K562 treated with DMSO at 1 percent for 12 hours (cell line): ENCODE measurements around the gene THSD8. TPM values are rescaled to one million over a fixed set of nuclear protein-coding genes. Genes with fewer than 3 reads are reported as not detected.

ENCODE experiments used
- total RNA-seq: library from RNA; unstranded; fragments of 300-600 nt; gene quantifications from 2 replicates; pipeline ENCODE4 v1.2.3, GENCODE V29; 2022; ENCODE audit not compliant: insufficient read depth

Gene THSD8
- total RNA-seq = 12.6 TPM in 1 of 2 replicates, not detected in the other

DNA sequence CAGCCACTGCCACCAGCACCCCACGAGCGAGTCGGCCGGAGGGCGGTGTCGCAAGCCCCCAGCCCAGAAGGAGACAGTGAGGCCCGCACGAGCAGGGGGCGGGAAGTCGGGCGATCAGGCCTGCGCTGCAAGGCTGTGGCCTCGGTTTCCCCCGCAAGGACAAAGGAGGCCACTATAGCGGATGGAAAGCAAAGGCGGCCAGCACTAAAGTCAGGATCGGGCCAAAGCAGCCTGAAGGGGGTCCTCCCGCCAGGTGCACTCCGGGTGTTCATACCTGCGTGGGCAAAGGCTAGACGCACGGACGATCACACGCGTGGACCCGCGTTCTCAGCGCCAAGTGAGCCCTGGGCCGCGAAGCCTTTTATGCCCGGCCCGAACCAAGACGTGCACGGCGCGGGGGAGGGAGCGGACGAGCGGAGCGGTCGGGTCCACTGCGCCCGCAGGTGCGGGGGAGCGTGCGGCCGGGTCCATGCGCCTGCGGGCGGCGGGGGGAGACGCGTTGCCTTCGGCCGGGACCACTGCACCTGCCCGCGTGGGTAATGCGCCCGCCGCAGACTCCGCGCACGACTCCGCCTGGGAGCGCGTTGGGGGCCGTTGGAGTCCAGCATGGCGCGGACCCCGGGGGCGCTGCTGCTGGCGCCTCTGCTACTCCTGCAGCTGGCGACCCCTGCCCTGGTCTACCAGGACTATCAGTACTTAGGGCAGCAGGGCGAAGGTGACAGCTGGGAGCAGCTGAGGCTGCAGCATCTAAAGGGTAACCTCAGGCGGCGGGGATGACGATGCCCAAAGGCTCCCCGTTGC, at the start of gene THSD8, which contains the start of gene PRDX2:
TSS of gene THSD8 (plus strand) at position 604 of the 801 bp plus-strand sequence. CDS start at position 607, 3 bp downstream.
TSS of gene PRDX2 (minus strand) at position 335 of the 801 bp plus-strand sequence. CDS start 539 bp downstream, outside the sequence.

DNA sequence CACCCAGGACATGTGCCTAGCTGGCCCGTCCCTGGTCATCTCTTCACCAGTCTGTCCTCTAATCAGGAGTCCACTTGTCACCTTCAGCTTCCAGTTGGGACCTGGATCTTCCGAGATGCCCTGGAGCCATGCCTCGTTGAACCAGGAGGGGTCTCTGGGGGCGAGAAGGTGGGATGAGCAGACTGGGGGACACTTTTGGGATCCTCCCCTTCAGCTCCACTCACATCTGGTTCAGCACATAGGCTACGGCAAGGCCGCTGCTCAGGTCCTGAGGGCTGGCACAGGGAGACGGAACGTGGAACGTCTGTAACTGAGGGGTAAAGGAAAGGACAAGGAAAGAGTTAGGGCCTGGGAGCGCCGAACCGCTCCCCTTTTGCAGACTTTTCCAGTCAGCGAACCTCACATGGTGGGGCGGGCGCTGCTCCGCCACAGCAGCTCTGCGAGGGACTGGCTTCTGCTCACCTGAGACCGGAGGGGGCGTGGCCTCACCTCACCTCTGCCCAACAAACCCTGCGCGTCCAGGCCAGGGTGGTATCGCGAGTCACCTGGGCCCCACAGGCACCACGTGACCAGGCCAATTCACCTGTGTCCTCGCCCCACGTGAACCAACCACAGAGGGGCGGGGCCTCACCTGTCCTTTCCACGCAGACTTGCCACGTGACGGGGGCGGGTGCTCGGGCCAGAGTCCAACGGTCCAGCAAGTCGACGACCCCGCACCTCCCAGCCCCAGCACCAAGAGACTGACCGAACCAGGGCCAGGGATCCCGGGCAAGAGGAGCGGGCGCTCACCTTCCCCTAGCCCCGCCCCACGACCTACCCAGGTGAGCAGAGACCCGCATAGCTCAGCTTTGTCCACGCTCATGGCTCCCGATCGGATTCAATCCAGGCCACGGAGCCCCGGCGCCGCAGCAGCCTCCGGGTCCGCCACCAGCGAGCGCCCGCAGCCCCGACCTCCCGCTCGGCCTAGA, 27.0 kb upstream of the THSD8 start, which contains the start of gene HOOK2:
TSS of gene HOOK2 (minus strand) at position 965 of the 968 bp plus-strand sequence. CDS start at position 862, 103 bp downstream.

DNA sequence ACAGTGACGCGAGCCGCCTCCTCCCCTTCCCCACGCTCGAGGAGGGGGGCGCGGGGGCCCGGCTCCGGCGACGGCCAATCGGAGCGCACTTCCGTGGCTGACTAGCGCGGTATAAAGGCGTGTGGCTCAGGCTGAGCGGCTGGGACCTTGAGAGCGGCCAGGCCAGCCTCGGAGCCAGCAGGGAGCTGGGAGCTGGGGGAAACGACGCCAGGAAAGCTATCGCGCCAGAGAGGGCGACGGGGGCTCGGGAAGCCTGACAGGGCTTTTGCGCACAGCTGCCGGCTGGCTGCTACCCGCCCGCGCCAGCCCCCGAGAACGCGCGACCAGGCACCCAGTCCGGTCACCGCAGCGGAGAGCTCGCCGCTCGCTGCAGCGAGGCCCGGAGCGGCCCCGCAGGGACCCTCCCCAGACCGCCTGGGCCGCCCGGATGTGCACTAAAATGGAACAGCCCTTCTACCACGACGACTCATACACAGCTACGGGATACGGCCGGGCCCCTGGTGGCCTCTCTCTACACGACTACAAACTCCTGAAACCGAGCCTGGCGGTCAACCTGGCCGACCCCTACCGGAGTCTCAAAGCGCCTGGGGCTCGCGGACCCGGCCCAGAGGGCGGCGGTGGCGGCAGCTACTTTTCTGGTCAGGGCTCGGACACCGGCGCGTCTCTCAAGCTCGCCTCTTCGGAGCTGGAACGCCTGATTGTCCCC, 10.4 kb upstream of the THSD8 start, which contains the start of gene JUNB:
TSS of gene JUNB (plus strand) at position 142 of the 706 bp plus-strand sequence. CDS start at position 428, 286 bp downstream.

DNA sequence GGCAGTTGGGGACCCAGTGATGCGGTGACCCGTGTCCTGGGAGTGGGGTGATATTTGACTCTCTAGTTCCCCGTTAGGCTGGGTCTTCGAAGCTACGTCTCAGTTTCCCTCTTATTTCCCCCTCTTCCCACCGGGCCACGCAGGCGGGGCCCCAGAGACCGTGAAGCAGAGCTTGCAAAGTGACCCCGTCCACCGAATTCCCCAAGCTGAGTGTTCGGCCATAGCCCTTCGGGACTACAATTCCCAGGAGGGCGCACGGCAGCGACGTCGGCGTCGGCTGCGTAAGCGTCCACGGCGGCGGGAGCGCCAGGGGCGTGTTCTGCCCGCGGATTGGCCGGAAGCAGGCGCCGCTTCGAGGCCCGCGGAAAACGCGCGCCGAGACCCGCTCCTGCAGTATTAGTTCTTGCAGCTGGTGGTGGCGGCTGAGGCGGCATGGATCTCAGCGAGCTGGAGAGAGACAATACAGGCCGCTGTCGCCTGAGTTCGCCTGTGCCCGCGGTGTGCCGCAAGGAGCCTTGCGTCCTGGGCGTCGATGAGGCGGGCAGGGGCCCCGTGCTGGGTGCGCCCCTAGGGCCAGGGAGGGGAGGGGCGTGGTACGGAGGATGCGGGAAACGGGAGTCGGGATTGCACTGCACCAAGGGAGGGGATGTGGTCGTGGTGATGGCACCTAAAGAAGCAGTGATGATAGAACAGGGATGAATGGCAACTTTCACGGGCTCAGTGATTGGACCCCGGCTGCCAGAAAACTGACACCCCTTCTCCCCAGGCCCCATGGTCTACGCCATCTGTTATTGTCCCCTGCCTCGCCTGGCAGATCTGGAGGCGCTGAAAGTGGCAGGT, 4.6 kb downstream of the THSD8 start, which contains the start of gene RNASEH2A:
TSS of gene RNASEH2A (plus strand) at position 343 of the 840 bp plus-strand sequence. CDS start at position 433, 90 bp downstream.

DNA sequence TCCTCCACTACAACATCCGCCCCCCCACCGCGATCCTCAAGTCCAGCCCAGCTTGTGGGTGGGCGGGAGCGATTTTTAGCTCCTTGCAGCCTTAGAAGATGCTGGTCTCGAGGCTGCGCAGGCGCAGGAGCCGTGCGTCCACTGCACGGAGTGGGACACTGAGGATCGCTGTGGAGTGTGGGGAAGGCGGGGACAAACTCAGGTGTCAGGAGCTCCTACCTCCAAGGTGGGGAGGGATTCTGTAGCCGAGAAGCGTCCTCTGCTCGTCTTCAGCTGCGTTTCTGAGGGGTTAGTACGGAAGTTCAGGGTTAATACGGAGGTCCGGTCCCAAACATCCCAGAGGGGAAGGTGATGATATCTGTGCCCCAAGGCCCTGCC, 32.7 kb downstream of the THSD8 start, which contains the start of gene RTBDN:
TSS of gene RTBDN (minus strand) at position 14 of the 378 bp plus-strand sequence. CDS start 4,600 bp downstream, outside the sequence.

DNA sequence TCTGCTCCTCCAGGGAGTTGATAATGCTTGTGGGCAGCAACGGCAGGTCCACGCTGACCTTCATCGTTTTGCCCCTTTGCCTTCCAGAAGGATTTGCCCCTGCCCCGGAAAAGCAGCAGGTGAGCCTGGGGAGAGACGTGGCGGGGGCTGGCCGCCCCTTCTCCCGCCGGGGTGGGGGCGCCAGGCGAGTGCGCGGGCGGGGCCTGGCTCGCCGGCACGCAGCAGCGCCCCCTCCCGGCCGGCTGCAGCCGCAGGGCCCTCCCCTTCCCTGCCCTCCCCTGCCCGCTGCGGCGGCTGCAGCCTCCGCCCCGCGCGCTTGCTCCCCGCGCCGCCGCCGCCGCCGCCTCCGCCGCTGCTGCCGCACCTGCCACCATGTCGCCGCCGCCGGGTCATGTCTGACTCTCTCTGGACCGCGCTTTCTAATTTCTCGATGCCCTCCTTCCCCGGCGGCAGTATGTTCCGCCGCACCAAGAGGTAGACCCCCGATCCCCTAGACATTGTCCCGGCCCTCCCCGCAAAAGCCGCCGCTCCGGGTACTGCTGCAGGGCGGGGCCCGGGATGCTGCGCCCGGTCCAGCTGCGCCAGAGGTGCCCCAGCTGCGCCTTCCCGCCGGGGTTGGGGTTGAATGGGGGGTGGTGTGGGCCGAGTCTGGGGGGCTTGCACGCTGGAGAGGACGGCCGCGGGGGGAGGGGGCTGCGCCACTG, 36.5 kb downstream of the THSD8 start, which contains the start of gene MAST1:
TSS of gene MAST1 (plus strand) at position 334 of the 704 bp plus-strand sequence. CDS start at position 392, 58 bp downstream.

Other genes with a start within 250 kb of the THSD8 start
- gene ZNF490, start 191.3 kb upstream of the THSD8 start, total RNA-seq = 1.4 TPM in 1 of 2 replicates, not detected in the other
- 3.1 and 9.5 TPM in 2 replicates for gene ZNF791, start 191.1 kb upstream of the THSD8 start, total RNA-seq
- gene MAN2B1, start 135.3 kb upstream of the THSD8 start, total RNA-seq = 63.4 and 103 TPM in 2 replicates
- gene WDR83, start 135.3 kb upstream of the THSD8 start, total RNA-seq = 13.5 and 16.3 TPM in 2 replicates
- 97.8 and 118 TPM in 2 replicates for gene DHPS, start 120.2 kb upstream of the THSD8 start, total RNA-seq
- gene GNG14, start 114.1 kb upstream of the THSD8 start, total RNA-seq = not detected in 2 replicates
- 9.1 and 12.5 TPM in 2 replicates for gene FBXW9, start 105.4 kb upstream of the THSD8 start, total RNA-seq
- 9.2 and 34.1 TPM in 2 replicates for gene TNPO2, start 78.1 kb upstream of the THSD8 start, total RNA-seq
- gene TRIR, start 67.4 kb upstream of the THSD8 start, total RNA-seq = 376 and 560 TPM in 2 replicates
- gene GET3, start 64.6 kb upstream of the THSD8 start, total RNA-seq = 80.9 and 100 TPM in 2 replicates
- gene BEST2, start 50.3 kb upstream of the THSD8 start, total RNA-seq = not detected in 2 replicates
- gene HOOK2, start 26.5 kb upstream of the THSD8 start, total RNA-seq = 13.5 and 17.6 TPM in 2 replicates
- 79.5 and 102 TPM in 2 replicates for gene JUNB, start 10.6 kb upstream of the THSD8 start, total RNA-seq
- 330 and 389 TPM in 2 replicates for gene PRDX2, start 269 bp upstream of the THSD8 start, total RNA-seq
- gene RNASEH2A, start 4.5 kb downstream of the THSD8 start, total RNA-seq = 73.5 and 86.3 TPM in 2 replicates
- gene RTBDN, start 32.5 kb downstream of the THSD8 start, total RNA-seq = 0.58 and 3.6 TPM in 2 replicates
- gene MAST1, start 36.4 kb downstream of the THSD8 start, total RNA-seq = 6.1 and 6.4 TPM in 2 replicates
- gene DNASE2, start 79.4 kb downstream of the THSD8 start, total RNA-seq = 133 and 148 TPM in 2 replicates
- gene KLF1, start 85.1 kb downstream of the THSD8 start, total RNA-seq = 32.6 and 45.7 TPM in 2 replicates
- 10.5 and 12.8 TPM in 2 replicates for gene GCDH, start 89.1 kb downstream of the THSD8 start, total RNA-seq
- 0.80 and 1.0 TPM in 2 replicates for gene SYCE2, start 117.2 kb downstream of the THSD8 start, total RNA-seq
- gene FARSA, start 131.6 kb downstream of the THSD8 start, total RNA-seq = 120 and 123 TPM in 2 replicates
- 475 and 681 TPM in 2 replicates for gene CALR, start 136.5 kb downstream of the THSD8 start, total RNA-seq
- gene RAD23A, start 143.8 kb downstream of the THSD8 start, total RNA-seq = 111 and 154 TPM in 2 replicates
- gene GADD45GIP1, start 155.2 kb downstream of the THSD8 start, total RNA-seq = 33.4 and 52.1 TPM in 2 replicates
- gene DAND5, start 167.5 kb downstream of the THSD8 start, total RNA-seq = 1.0 TPM in 1 of 2 replicates, not detected in the other
- 3.3 and 14.3 TPM in 2 replicates for gene NFIX, start 193.4 kb downstream of the THSD8 start, total RNA-seq